Caki2 (cell line): Measurements from ENCODE around the gene ALKBH1. TPM values are rescaled to one million over a fixed set of nuclear protein-coding genes. Genes with fewer than 3 reads are reported as not detected.
A peak's percentile ranks its signal among the peaks of the same experiment; 100 is the strongest.
"Not testable (repeated sequence)": the region's sequence is repeated elsewhere in the genome, so short reads cannot be mapped to it uniquely, and the experiment has no call there.

Experiments used
- DNase-seq: peaks from one replicate; pipeline ENCODE4 v3.0.0-alpha.2; 2015; ENCODE audit warnings: low read depth
- in situ Hi-C: cut with HindIII; loops from 2 replicates; pipeline ENCODE4 v1.10.0; 2016; ENCODE audit warnings: low sequenced_read_pairs, low pct_unique_long_range_greater_than_20kb, mixed read lengths
- total RNA-seq: library from RNA; depleted of rRNA; stranded (reverse); fragments of >200 nt; shearing (Covaris generic); gene quantifications from 2 replicates; pipeline ENCODE4 v1.2.3, GENCODE V29; 2014; ENCODE audit warnings: low replicate concordance; rRNA removed

ALKBH1 gene
- total RNA-seq, result 6.7 and 13.1 TPM in 2 replicates

GRCh38 chr14:77707724-77708408, at the start of gene ALKBH1, which contains the start of gene SLIRP:
Gene ALKBH1, minus strand, starts transcription at chr14:77708023. Its CDS starts 19 bp downstream, at chr14:77708004.
Gene SLIRP, plus strand, starts transcription at chr14:77708103. Its CDS starts 9 bp downstream, at chr14:77708112.
- DNase-seq, result peak; percentile 72
- in situ Hi-C loops, result no loop called here

DNA sequence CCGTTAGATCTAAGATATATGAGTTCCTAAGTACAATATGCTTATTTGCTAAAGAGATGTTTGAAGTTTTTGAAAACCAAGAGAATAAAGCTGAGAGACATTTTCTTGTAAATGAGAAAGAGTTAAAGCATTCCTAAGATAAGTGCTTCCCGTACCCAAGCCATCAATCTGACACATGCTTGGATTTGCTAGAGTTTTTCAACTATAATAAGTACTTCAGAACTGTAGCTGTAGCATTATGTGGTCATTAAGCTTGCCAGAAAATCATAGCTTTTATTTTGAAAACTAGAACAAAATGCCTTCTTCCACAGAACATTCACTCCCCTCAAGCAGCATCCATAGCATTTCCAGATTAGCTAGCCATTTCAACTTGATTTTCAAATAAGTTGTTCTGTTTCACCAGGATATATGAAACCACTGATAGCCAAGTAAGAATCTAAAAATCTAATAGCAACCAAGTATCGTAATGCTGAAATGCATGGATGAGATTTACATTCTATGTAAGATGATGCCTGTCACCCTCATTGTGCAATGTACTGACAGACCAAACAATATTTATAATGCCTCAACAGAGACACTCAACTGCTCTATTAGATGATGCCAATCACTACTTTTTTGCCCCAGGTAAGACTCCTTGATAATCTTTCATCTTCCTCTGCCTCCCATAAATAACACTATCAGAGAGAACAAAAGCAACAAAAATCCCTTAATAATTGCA, 45.1 kb upstream of the ALKBH1 start:
- no peak for DNase-seq
- in situ Hi-C loops, result no loop called here

GRCh38 chr14:77752266-77752665, 44.4 kb upstream of the ALKBH1 start:
- in situ Hi-C loops, result no loop called here
- DNase-seq, result no peak

DNA sequence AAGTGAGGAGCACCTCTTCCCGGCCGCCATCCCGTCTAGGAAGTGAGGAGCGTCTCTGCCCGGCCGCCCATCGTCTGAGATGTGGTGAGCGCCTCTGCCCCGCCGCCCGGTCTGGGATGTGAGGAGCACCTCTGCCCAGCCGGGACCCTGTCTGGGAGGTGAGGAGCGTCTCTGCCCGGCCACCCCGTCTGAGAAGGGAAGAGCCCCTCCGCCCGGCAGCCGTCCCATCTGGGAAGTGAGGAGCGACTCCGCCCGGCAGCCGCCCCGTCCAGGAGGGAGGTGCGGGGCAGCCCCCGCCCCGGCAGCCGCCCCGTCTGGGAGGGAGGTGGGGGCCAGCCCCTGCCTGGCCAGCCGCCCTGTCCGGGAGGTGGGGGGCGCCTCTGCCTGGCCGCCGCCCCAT, 39.6 kb upstream of the ALKBH1 start:
- in situ Hi-C loops, DNase-seq: not testable (repeated sequence)

GRCh38 chr14:77746064-77746702, 38.4 kb upstream of the ALKBH1 start:
- no peak for DNase-seq
- in situ Hi-C loops, result no loop called here

- DNase-seq, result no peak
- in situ Hi-C loops, result no loop called here
Observed at GRCh38 chr14:77741438-77741837, 33.6 kb upstream of the ALKBH1 start.

DNA sequence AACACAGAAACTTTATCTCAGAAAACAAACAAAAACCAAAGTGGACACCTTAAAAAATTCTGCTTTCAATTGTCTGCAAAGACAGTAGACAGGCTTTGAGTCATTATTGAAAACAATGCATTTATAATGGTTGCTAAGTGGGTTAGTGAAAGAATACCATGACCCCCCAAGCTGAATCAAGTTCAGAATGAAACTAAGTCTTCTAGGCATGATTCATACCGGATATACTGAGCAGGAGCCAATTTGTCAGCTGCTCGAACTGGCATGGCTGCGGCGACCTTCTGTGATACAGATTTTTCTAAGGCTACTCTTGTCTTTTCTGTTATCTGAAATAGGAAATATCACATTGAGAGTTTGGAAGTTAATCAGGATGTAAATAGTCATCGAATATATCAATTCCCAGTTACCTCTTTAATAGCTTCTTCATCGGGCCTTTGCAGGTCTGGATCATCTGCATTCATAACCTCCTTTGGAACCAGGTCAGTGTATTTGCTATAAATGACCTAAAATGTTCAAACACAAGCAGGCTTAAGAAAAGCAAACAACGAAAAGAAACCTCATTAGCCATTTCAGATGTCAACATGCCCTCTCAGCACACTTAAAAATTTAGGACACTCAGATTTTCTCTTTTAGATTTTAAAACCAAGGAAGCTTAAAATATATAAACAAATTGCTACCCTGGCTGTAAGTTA, 30.9 kb upstream of the ALKBH1 start:
- DNase-seq, result no peak

DNA sequence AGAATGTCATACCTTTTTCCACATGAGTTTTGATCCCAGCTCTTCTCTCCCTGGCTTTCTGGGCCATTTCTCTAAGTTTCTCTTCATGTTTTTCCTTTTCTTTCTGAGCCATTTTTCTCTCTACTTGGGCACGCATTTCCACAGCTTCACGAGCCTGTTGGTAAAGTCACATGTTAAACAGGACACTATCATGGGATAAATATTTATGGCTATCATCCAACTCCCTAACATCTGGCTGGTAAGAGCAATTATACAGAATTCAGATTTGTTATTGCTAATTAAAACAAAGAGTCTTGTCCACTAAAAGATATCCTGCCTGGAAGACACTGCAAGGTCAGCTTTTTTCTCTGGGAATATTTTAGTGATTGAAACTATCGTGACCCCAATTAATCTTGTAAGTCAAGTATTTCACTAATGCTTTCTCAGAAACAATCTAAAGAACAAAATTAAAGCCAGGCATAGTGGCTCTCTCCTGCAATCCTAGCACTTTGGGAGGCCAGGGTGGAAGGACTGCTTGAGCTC, 23.2 kb upstream of the ALKBH1 start:
- in situ Hi-C loops, result no loop called here
- DNase-seq, result no peak

More for the DNA sequence above, 30.9 kb upstream of the ALKBH1 start:
- in situ Hi-C loops, result no loop called here

DNA sequence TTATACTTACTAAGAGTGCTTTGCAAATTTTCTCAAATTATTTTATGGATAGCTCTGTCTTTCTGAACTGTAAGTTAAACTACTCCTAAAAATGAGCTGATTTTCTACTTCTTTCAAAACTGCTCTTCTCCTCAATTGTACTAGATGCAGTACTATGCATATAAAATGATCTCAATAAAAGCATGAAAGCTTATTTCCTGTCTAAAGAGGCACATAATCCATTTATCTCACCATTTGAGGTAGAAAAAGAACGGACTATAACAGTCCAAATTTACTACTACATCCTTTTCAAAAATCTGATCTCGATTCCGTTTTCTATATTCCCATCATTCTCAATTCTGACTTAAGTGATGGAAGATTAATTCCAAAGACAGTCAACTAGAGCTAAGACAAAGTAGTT, 14.5 kb upstream of the ALKBH1 start:
- in situ Hi-C loops, result no loop called here
- DNase-seq, result no peak

GRCh38 chr14:77721437-77721836, 13.6 kb upstream of the ALKBH1 start:
- in situ Hi-C loops, result no loop called here
- DNase-seq, result no peak

- no peak for DNase-seq
- in situ Hi-C loops, result no loop called here
Observed at GRCh38 chr14:77717608-77718305, 9.9 kb upstream of the ALKBH1 start.

DNA sequence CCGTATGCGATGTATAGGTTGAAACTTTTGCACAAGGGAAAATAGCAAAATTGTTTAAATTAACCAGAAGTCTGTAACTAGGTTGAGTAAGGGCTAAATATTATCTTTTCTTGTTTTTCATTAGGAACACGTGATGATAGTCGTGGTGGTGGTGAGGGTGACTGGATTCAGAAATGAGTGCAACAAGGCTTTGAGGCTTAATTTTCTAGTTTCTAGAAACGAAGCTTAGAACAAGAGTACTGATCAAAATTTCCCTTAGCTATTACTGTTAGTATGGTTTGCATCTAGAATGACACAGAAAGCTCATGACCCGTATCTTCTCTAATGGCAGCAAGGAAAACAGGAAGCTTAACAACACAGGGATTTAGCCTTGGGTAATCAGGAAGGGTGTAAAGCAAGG, 7.1 kb upstream of the ALKBH1 start:
- no peak for DNase-seq

DNA sequence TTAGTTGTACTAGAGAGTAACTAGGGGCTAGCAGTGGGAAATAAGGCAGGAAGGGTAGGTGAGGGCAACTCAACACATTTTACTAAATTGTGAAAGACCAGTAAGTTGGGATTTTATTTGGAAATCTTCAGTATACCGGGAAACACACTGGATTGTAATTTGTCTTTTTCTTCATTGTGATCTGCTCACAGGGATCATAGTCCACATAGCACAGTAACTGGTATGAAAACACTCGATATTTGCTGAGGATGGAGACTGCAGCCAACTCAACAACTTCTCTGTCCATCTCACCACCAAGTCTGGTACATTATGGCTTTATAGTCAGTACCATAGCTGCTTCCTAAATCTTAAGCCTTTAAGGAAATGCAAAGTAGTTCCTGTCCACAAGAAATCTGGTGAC, 2.5 kb upstream of the ALKBH1 start:
- in situ Hi-C loops, result no loop called here
- DNase-seq, result no peak

More for the DNA sequence above, 7.1 kb upstream of the ALKBH1 start:
- in situ Hi-C loops, result no loop called here

GRCh38 chr14:77709412-77709811, 1.6 kb upstream of the ALKBH1 start:
- in situ Hi-C loops, result no loop called here
- DNase-seq, result no peak

- no peak for DNase-seq
- in situ Hi-C loops, result no loop called here
Observed at GRCh38 chr14:77708749-77709148, 926 bp upstream of the ALKBH1 start.

DNA sequence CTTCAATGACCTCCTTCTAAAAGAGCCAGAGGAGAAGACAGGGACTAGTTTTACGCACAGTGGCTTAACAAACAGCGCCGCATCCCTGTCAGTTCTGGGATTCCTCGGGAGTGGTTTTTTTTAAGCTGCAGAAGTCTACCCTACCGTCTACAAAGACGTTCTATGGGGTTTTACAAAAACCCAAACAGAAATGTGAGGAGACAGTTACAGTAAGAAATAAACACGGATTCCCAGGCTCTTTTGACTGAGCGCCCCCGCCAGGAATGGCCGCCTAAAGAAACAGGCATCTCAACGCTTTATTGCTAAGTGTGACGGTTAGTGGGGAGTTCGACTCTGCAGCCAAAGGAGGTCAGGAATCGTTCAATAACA, 484 bp downstream of the ALKBH1 start:
- in situ Hi-C loops, result no loop called here
- DNase-seq, result peak; percentile 38

DNA sequence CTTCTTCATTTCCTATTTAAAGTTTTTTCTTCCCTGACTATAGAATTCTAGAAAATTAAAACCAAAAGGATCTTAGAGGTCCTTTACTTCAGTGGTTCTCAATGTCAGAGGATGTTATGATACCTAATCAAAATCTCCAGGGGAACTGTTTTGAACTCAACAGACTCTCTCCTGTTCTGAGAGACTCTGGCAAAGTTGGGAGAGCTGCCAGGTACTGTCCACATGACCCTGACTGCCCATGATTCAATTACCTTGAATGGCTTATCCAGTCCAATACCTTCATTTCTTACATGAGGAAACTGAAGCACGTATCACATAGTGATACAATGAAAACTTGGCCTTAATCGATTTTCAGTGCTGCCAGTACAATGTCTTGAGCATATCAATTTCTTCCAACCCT, 16.6 kb downstream of the ALKBH1 start:
- in situ Hi-C loops, result no loop called here

GRCh38 chr14:77682158-77682553, 25.7 kb downstream of the ALKBH1 start:
- in situ Hi-C loops, result no loop called here
- no peak for DNase-seq

More for the DNA sequence above, 16.6 kb downstream of the ALKBH1 start:
- DNase-seq, result no peak
